HUES6 (cell line): ENCODE data around the gene PLXDC2.

Experiments
- H3K27ac ChIP-seq: 2 replicates; pipeline ENCODE4 v1.7.0; 2013; ENCODE audit warnings: low read depth, mild to moderate bottlenecking, low read length, inconsistent platforms
- H3K27me3 ChIP-seq: 2 replicates; pipeline ENCODE4 v1.6.1; 2013; ENCODE audit warnings: low read length; ENCODE audit not compliant: control insufficient read depth, insufficient read depth
- H3K36me3 ChIP-seq: 2 replicates; pipeline ENCODE4 v1.6.1; 2013; ENCODE audit warnings: low read length; ENCODE audit not compliant: control insufficient read depth, insufficient read depth
- H3K4me1 ChIP-seq: 2 replicates; pipeline ENCODE4 v1.6.1; 2013; ENCODE audit warnings: low read length; ENCODE audit not compliant: control insufficient read depth, insufficient read depth
- H3K4me3 ChIP-seq: 2 replicates; pipeline ENCODE4 v1.5.1; 2013; ENCODE audit warnings: low read depth, low read length
- H3K9ac ChIP-seq: one replicate; pipeline ENCODE4 v1.6.1; 2013; ENCODE audit warnings: mild to moderate bottlenecking, low read length
- H3K9me3 ChIP-seq: 2 replicates; pipeline ENCODE4 v1.6.1; 2013; ENCODE audit warnings: low read depth, low read length; ENCODE audit not compliant: control insufficient read depth, insufficient read depth

Gene PLXDC2

GRCh38 chr10:20115894-20116293, 299.7 kb downstream of the PLXDC2 start:
- Histone ChIP-seq H3K27me3 (no peaks in the 10 kb centered on the region), H3K4me3 (no peak overlapping the region), H3K9ac (no peak overlapping the region)

GRCh38 chr10:20117471-20117870, 301.2 kb downstream of the PLXDC2 start:
- no peaks in the 10 kb centered on the region for H3K36me3 ChIP-seq
- H3K9me3 ChIP-seq: no peaks in the 10 kb centered on the region
- H3K9ac ChIP-seq: no peak overlapping the region
- H3K27me3 ChIP-seq: no peaks in the 10 kb centered on the region
- peaks cover 47% of the 10 kb centered on the region for H3K4me1 ChIP-seq
- H3K4me3 ChIP-seq: no peak overlapping the region
- H3K27ac ChIP-seq: peak overlapping the region; percentile 7; the same call in 1 of the 2 replicates

More at GRCh38 chr10:20115894-20116293, 299.7 kb downstream of the PLXDC2 start:
- Histone ChIP-seq H3K27ac (no peak overlapping the region), H3K36me3 (no peaks in the 10 kb centered on the region), H3K9me3 (no peaks in the 10 kb centered on the region), H3K4me1 (peaks cover 47% of the 10 kb centered on the region)

GRCh38 chr10:20118119-20118518, 301.9 kb downstream of the PLXDC2 start:
- Histone ChIP-seq H3K36me3 (no peaks in the 10 kb centered on the region), H3K4me3 (no peak overlapping the region; the same call in 1 of the 2 replicates), H3K9ac (no peak overlapping the region), H3K27ac (peak overlapping the region; percentile 43; the same call in 1 of the 2 replicates), H3K9me3 (no peaks in the 10 kb centered on the region), H3K27me3 (no peaks in the 10 kb centered on the region), H3K4me1 (peaks cover 47% of the 10 kb centered on the region)

DNA sequence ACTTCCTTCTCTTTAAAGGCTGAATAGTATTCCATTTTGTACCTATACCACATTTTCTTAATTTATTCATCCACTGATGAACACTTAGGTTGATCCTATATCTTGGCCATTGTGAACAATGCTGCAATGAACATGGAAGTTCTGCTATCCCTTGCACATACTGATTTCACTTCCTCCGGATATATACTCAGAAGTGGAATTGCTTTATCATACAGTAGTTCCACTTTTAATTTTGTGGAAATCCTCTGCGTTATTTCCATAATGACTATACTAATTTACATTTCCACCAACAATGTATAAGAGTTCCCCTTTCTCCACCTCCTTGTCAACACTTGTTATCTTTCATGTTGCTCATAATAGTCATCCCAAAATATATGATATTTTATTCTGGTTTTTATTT, 312.6 kb downstream of the PLXDC2 start:
- 0 out of 2 replicates have a peak, but pooled peaks cover 3% of the 10 kb centered on the region for H3K36me3 ChIP-seq
- no peaks in the 10 kb centered on the region for H3K27me3 ChIP-seq
- H3K4me3 ChIP-seq: no peak overlapping the region
- peaks cover 15% of the 10 kb centered on the region for H3K9me3 ChIP-seq
- no peak overlapping the region for H3K9ac ChIP-seq
- no peaks in the 10 kb centered on the region for H3K4me1 ChIP-seq
- H3K27ac ChIP-seq: no peak overlapping the region

DNA sequence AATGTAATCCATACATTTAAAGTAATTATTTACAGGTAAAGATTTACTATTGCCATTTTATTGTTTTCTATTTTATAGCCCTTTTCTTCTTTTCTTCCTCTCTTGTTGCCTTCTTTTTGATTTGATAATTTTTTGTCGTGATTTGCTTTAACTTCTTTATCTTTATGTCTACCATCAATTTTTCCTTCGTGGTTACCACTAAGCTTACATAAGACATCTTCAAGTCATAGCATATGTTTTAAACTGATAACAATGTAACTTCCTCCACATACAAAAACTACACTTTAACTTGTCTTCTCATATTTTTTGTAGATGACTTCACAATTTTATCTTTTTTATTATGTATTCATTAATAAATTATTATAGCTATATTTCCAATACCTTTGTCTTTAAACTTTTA, 316.6 kb downstream of the PLXDC2 start:
- Histone ChIP-seq H3K4me1 (no peaks in the 10 kb centered on the region), H3K9me3 (peaks cover 19% of the 10 kb centered on the region; the same call in 1 of the 2 replicates), H3K27me3 (no peaks in the 10 kb centered on the region), H3K4me3 (no peak overlapping the region), H3K27ac (no peak overlapping the region), H3K9ac (no peak overlapping the region), H3K36me3 (no peaks in the 10 kb centered on the region)

DNA sequence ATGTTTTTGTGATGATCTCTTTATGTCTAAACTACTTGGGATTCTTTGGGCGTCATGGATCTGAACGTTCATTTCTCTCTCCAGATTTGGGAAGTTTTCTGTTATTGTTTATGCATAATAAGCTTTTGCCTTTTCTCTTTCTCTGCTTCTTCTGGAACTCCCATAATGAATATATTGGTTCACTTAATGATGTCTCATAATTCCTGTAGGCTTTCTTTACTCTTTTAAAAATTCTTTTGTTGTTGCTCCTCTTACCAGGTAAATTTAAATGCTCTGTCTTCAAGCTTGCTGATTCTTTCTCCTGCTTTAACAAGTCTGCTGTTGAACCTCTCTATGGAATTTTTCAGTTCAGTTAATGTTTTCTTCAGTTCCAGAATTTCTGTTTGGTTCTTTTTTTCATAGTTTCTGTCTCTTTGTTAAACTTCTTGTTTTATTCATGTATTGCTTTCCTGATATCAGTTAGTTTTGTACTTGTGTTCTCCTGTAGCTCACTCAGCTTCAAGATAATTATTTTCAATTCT, 317.5 kb downstream of the PLXDC2 start:
- no peaks in the 10 kb centered on the region for H3K36me3 ChIP-seq
- H3K27me3 ChIP-seq: no peaks in the 10 kb centered on the region
- H3K9me3 ChIP-seq: peaks cover 17% of the 10 kb centered on the region; the same call in 1 of the 2 replicates
- no peak overlapping the region for H3K4me3 ChIP-seq
- no peaks in the 10 kb centered on the region for H3K4me1 ChIP-seq
- no peak overlapping the region for H3K27ac ChIP-seq
- H3K9ac ChIP-seq: no peak overlapping the region

DNA sequence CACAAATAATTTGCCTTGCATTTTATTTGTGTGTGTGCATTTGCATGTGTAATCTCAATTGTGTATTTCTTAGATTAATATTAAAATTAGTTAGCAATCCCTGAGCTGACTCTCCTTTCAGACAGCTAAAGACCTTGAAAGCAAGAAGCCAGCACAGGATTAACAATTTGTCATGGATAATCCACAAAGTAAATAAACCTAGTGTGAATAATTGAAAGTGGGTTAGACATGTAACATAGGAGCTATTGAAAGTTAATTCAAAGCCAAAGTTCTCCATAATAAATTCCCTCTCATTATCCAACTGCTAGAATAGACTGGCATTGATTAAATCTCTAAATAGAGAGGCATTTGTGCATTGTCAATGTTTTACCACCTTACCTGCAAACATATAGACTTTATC, 326.1 kb downstream of the PLXDC2 start:
- Histone ChIP-seq H3K4me1 (no peaks in the 10 kb centered on the region), H3K9me3 (no peaks in the 10 kb centered on the region), H3K36me3 (no peaks in the 10 kb centered on the region), H3K4me3 (no peak overlapping the region), H3K27me3 (no peaks in the 10 kb centered on the region), H3K9ac (no peak overlapping the region), H3K27ac (no peak overlapping the region)

DNA sequence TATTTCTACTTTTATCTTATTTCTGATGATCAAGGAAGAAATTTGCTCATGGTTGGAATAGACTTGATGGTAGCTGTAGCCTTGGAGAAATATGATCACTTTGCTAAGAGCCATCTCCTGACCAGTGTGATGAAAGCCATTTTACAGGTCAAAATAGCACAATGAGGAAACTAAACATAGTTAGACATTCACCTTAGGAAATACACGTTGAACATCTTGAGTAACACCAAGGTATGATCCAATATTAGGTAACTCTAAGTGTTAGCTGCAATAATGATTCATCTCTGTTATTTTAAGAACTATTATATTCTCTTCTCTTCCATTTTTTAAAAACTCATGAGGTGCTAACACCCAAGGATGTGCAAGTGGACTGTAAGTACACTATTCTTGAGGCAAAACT, 328.0 kb downstream of the PLXDC2 start:
- H3K4me3 ChIP-seq: no peak overlapping the region
- H3K9me3 ChIP-seq: no peaks in the 10 kb centered on the region
- H3K27ac ChIP-seq: no peak overlapping the region

GRCh38 chr10:20146004-20146403, 329.8 kb downstream of the PLXDC2 start:
- Histone ChIP-seq H3K27me3 (no peaks in the 10 kb centered on the region), H3K4me1 (peaks cover 5% of the 10 kb centered on the region), H3K9me3 (no peaks in the 10 kb centered on the region), H3K9ac (no peak overlapping the region), H3K27ac (no peak overlapping the region), H3K36me3 (no peaks in the 10 kb centered on the region), H3K4me3 (no peak overlapping the region)

More for the DNA sequence above, 328.0 kb downstream of the PLXDC2 start:
- Histone ChIP-seq H3K27me3 (no peaks in the 10 kb centered on the region), H3K9ac (no peak overlapping the region), H3K4me1 (no peaks in the 10 kb centered on the region), H3K36me3 (no peaks in the 10 kb centered on the region)

DNA sequence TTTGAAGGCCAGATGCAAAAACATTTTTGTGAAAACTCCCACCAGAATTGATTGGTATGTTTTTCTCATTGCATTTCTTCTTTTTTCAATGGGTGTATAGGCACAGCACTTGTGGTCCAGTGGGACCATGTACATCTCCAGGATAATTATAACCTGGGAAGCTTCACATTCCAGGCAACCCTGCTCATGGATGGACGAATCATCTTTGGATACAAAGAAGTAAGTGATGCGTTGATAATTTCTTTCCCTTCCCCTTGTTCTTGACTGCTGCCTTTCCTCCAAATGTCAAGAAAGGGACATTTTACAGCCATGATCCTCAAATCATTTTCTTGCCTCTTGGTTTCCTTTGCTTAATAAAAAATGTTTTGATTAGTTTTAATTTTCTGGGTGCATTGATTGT, 331.5 kb downstream of the PLXDC2 start:
- H3K27ac ChIP-seq: no peak overlapping the region
- H3K9ac ChIP-seq: no peak overlapping the region
- H3K4me3 ChIP-seq: no peak overlapping the region
- H3K36me3 ChIP-seq: no peaks in the 10 kb centered on the region
- no peaks in the 10 kb centered on the region for H3K27me3 ChIP-seq
- peaks cover 5% of the 10 kb centered on the region for H3K4me1 ChIP-seq
- H3K9me3 ChIP-seq: no peaks in the 10 kb centered on the region

GRCh38 chr10:20156511-20156910, 340.3 kb downstream of the PLXDC2 start:
- H3K36me3 ChIP-seq: no peaks in the 10 kb centered on the region
- H3K9ac ChIP-seq: no peak overlapping the region
- no peak overlapping the region for H3K27ac ChIP-seq
- no peaks in the 10 kb centered on the region for H3K9me3 ChIP-seq
- no peaks in the 10 kb centered on the region for H3K4me1 ChIP-seq
- H3K4me3 ChIP-seq: no peak overlapping the region
- no peaks in the 10 kb centered on the region for H3K27me3 ChIP-seq
